ENCODE results near the gene KRT3.
"Not testable (repeated sequence)": the region's sequence is repeated elsewhere in the genome, so short reads cannot be mapped to it uniquely, and the experiment has no call there.

The KRT3 gene

DNA sequence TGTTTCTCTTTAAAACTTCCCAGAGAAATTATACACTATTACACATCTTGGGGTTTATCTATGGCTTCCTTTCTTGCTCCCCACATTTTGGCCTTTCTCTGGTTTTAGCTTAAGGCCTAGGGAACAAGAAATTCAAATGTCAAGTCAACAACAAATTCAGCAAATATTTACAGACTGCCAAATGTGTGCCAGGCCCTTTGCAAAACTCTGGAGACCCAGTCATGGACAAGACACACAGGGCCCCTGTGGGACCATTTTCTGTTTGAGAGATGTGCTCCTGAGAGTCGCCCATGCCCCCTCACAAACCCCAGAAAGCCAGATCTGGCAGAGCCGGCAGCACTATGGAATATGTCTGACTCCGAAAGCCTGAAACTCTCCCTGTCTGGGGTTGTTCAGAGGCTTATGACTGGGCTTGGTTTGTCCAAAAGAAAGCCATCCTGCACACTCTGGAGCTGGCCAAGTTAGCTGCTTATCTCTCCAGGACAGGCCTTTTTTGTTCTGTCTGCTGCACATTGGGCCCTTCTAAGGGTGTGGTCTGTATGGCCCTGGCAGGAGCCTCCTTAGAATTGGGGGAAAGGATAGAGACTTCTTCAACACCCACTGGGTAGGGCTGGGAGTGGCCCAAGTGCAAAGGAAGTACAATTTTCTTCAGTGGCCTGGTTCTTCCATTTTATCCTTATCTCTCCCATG, 1.1 kb upstream of the KRT3 start:
- no peak for DNase-seq

- no peak for DNase-seq
These were observed 495 bp upstream of the KRT3 start for GRCh38 chr12:52796429-52796794.

DNA sequence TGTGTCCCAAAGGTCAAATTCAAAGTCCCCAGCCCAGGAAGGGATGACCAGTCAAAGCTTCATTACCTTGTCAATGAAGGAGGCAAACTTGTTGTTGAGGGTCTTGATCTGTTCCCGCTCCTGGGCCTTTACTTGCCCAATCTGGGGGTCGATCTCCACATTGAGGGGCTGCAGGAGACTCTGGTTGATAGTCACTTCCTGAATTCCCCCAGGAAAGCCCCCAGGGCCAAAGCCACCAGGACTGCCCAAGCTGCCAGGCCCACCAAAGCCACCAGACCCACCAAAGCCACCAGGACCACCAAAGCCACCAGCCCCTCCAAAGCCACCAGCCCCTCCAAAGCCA, 614 bp downstream of the KRT3 start:
- not testable (repeated sequence) for DNase-seq

GRCh38 chr12:52794479-52795331, 1.2 kb downstream of the KRT3 start:
- DNase-seq, result no peak

DNA sequence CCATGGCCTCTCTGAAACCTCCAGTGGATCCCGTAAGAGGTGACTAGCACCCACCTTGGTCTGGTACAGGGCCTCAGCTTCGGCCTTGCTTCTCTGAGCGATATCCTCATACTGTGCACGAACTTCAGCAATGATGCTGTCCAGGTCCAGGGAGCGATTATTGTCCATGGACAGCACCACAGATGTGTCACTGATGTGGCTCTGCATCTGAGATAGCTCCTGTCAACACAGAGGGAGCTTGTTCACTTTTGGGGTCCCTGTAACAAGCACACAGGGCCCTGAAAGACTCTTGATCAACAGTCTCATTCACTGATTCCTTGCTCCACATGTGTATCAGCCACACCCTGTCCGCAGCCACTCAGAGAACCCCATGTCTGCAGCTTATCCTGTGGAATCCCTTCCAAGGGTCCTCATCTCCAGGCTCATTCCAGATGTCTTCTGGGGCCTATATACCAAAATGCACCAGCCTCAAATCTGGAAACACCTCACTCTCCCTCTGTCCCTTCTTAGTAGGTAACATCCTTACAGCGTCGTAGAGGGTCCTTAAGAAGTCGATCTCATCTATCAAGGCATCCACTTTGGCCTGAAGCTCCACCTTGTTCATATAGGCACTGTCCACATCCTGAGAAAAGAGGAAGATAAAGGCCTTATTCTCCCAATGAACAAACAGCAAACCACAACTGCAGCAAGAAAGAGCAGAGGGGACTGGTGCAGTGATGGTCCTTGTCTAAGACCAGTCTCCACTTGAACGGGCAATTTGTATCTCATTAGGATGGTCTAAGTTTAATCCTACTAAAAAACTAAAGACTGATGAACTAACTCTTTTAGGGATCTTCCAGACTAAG, 3.5 kb downstream of the KRT3 start:
- DNase-seq, result no peak

DNA sequence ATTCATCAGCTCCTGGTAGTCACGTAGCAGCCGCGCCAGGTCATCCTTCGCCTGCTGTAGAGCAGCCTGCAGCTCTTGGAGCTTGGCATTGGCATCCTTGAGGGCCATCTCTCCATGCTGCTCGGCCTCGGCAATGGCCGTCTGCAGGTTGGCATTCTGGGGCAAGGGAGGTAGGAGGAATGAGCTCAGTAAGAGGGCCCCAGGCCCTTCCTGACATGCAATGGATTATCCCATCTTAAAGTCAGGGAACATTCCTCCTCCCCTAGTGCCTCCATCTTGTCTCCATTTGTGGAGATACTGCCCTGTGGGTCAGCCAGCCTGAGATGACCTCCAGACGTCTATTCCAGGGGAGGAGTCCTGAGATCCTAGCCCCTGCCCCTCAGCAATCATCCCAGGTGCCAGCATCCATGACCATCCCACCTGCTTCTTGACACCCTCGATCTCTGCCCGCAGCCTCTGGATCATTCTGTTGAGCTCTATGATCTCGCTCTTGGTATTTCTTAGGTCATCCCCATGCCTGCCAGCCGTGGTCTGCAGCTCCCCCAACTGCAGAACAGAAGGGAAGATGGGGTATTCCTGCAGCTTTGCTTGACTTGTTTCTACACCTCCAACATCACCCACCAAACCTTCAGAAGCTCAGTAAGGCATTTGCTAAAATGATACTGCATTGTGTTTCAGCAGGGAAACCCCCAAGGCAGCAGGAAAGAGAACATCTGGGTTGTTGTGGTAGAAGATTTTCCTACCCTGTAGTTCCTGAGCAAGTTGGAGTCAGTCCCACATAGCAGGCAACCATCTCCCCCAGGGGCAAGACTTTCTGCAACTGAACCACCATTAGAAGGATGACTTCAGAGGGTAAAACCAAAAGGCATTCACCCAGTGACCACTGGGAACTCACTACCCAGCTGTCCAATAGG, 4.4 kb downstream of the KRT3 start:
- DNase-seq, result no peak

GRCh38 chr12:52790427-52791270, 5.3 kb downstream of the KRT3 start:
- no peak for DNase-seq

GRCh38 chr12:52789637-52790426, 6.1 kb downstream of the KRT3 start:
- no peak for DNase-seq

DNA sequence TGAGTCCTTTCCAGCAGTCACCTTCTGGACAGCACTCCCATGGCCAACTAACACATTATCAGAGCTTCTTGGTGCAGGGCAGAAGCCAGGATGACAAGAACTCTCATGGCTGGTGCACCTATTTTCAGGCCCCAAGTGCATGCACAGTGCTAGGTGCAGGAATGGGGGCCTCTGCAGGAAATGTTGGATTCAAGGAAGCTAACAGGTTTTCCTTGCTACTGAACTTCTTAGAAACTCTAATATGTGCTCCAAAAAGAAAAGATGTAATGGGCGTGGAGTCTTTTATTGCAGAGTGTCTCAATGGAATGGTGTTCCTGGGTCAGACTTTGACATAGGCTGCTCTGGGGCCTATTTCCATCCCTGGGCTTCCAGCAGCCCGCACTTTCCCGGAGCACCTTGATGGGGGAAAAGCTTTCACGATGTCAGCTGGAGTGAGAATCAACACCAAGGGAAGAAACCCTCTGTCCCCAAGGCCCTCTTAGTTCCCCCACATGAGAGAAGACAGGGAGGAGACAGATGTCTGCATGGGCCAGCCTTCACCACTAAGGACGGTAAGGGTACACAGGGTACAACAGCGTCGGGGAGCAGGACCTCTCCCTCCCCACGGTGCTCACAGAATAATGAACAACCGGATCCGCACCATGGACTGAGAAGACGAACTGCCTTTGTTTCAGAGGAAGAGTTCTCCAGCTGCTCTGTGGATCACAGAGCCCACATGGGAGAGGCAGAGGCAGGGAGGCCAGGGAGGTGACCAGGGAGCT, 6.9 kb downstream of the KRT3 start:
- DNase-seq, result no peak

DNA sequence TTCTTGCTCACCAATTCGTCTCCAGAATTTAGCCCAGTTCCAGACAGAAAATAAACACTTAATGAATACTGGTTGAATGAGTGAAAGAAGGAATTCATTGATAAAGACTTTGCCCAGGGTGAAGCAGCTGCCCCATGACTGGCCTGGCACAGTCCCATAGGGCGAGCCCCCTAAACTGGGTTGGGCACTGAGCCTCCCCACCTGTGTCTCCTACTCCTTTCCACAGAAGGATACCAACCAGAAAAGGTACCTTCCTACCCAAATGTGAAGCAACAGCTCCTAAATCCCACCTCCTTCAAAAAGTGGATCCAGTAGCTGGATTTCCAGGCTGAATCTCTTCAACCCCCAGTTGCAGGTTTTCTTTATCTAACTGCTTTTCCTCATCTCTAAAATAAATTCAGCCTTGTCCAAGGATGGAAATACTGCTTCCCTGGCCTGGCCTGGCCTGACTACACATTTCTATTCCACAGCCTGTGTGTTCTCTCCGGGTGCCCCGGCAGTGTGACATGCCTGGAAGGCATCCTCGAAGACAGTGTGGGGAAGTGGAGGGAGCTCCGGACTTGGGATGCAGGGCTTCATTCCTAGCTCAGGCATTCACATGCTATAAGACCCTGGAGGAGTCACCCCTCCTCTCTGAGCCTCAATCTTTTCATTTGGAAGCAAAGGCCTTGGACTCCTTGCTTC, 7.6 kb downstream of the KRT3 start:
- no peak for DNase-seq

DNA sequence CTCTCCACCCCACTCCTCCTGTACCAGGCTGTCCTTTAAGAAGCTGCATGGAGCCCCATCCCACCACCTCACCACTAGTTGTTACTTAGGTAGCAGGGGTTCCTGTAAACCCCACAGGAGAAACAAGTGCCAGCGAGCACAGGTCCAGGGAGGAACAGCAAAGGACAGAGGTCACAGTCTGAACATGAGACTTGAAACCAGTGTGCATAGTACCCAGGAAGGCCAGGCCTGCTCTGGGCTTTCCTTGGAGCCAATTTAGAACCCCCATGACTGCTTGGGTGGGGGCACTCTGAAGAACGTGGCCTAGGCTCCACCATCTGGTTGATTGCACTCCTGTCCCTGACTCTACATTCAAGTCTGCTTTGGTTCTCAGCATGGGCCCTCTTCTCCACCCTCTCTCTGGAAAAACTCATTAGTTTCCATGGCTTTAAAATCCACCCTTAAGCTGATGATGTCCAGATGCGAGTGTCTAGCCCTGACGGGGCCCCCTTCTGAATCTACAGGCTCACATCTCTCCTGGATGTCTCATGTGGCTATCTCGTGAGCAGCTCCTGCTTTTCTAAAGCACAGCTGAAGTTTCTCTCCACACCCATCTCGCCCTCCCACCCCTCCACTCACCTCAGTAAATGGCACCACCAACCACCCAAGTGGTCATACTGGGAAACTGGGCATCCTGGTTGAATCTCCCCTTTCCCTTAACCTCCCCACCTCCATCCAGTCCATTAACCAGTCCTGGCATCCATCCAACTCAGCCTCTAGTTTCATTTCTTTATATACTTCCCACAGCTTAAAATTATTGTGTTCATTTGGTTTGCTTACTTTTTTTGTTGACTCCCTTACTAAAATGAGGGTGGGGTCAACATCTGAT, 8.4 kb downstream of the KRT3 start:
- DNase-seq, result no peak

DNA sequence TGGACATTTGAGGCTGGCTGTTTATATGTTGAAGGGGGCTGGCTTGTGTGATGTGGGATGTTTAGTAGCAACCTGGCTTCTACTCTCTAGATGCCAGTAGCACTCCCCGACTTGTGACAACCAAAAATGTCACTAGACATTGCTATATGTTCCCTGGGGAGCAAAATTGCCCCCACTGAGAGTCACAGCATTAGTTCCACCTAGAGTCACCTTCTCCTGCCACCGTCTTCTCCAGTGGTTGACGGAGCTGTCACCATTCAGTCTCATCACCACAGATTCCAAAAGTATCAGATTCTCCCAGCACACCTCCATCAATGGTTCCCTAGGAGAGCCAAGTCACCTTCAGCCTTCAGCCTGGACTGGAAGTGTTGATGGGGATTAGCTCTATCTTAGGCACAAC, 11.0 kb downstream of the KRT3 start:
- no peak for DNase-seq

DNA sequence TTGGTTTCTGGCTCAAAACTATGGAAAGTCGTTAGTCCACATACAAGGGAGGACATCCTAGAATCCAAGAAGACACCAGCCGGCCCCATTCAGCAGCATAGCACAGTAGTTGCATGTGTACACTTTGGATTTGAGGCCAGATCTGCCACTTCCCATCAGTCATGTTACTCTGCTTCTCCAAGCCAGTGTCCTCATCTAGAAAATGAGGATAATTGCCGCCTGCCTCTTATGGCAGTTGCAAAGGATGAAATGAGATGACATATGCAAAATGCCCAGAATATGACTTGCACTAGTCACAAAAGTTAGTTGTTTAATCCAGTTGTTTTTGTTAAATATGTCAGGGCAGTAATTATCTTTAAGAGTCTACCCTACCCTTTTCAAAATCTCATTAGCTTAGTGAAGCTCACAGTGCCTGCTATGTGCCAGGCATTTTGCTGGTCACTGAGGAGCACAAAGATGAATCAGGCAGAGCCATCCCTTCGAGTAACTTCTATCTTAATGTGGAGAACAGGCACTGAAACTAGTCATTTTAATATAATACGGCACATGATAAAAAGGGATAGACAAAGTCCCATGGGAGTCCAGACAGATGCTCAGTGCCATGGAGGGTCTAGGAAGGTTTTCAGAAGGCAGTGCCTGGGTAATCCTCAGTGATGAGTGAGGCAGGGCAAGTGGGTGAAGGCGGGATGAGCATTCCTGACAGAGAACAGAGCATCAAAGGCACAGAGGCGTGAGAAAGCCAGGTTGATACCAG, 12.2 kb downstream of the KRT3 start:
- no peak for DNase-seq

- DNase-seq, result no peak
These were observed 13.4 kb downstream of the KRT3 start for GRCh38 chr12:52782502-52782901.

GRCh38 chr12:52781399-52782082, 14.4 kb downstream of the KRT3 start:
- no peak for DNase-seq

DNA sequence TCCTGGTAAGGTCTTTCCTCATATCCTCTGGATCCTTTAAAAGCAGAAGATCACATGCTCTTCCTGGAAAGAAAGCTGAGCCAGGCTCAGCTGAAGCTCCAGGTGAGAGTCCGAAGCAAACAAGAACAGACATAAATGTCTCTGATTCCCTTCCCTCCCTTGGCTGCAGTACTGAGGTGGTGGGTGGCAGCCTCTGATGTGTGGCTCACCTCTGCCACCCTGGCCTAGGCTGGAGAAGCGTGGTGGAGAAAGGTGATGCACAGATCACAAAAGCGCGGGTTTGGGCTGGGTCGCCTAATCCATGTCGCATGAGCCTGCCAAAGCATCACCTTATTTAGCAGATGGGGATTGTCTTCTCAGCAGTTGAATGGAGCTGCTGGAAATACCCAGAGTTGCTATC, 16.0 kb downstream of the KRT3 start:
- no peak for DNase-seq

GRCh38 chr12:52778833-52779232, 17.1 kb downstream of the KRT3 start:
- no peak for DNase-seq

Measured in NCI-H345 (cell line).